Esophagus muscularis mucosa (tissue), 4 donors: Measurements from ENCODE around the gene LARGE1. TPM values are rescaled to one million over a fixed set of nuclear protein-coding genes. Genes with fewer than 3 reads are reported as not detected.

Experiments
- DNase-seq: peaks from one replicate; pipeline ENCODE4 v3.0.0-alpha.2; 2017; ENCODE audit errors: extremely low spot score
- H3K27ac ChIP-seq, 4 donors: fragments of 200-600 bp; sonication (generic); replicated peaks in 1 of 4; 1 replicate in 3 of 4; 2 replicates in 1 of 4; pipeline ENCODE4 v1.5.1; 2016 to 2019; ENCODE audit warnings: mild to moderate bottlenecking in 1 of 4
- H3K27me3 ChIP-seq, 4 donors: fragments of 200-600 bp; sonication (generic); one replicate each; pipeline versions ENCODE4 v1.5.1 to v1.6.0; 2016 to 2019
- H3K36me3 ChIP-seq, 4 donors: fragments of 200-600 bp; sonication (generic); one replicate each; pipeline ENCODE4 v1.5.1; 2016 to 2019
- H3K4me1 ChIP-seq, 4 donors: fragments of 200-600 bp; sonication (generic); one replicate each; pipeline ENCODE4 v1.5.1; 2016 to 2019
- H3K4me3 ChIP-seq, 4 donors: fragments of 200-600 bp; sonication (generic); 1 replicate in 2 of 4; 2 replicates in 2 of 4; pipeline ENCODE4 v1.5.1; 2016 to 2019; ENCODE audit warnings: mild to moderate bottlenecking in 4 of 4, moderate library complexity in 1 of 4
- H3K9me3 ChIP-seq, 4 donors: fragments of 200-600 bp; sonication (generic); 1 replicate in 3 of 4; 2 replicates in 1 of 4; pipeline ENCODE4 v1.5.1; 2016 to 2019
- CTCF ChIP-seq, 3 experiments: fragments of 200-600 bp in 2 of 3; fragments of 450-650 bp in 1 of 3; sonication (generic) in 2 of 3; IDR thresholded peaks; one replicate each; pipeline ENCODE4 v1.5.1; 2017 to 2019; ENCODE audit warnings: antibody characterized with exemption in 3 of 3, mild to moderate bottlenecking in 2 of 3, moderate library complexity in 1 of 3
- EP300 ChIP-seq: sonication (generic); formaldehyde crosslinking; IDR thresholded peaks from one replicate; pipeline ENCODE4 v1.6.1; 2017; ENCODE audit warnings: antibody characterized with exemption
- POLR2A ChIP-seq: fragments of 450-650 bp; IDR thresholded peaks from one replicate; pipeline ENCODE4 v1.6.1; 2017; ENCODE audit warnings: antibody characterized with exemption, moderate library complexity, mild to moderate bottlenecking, low read depth
- POLR2AphosphoS5 ChIP-seq, 2 donors: sonication (generic); formaldehyde crosslinking; IDR thresholded peaks; one replicate each; pipeline ENCODE4 v1.6.1; 2017; ENCODE audit warnings: antibody characterized with exemption in 2 of 2
- whole genome bisulfite sequencing: methylation state at CpG from one replicate; pipeline ENCODE4 v1.1.5; 2018; 5-methylcytosine and 5-hydroxymethylcytosine counted together
- intact Hi-C: fragments of 100-400 bp; cut with DNase I; formaldehyde crosslinking; loops from one replicate; pipeline ENCODE4 v1.15.1; 2023
- total RNA-seq, 4 donors: library from RNA; depleted of rRNA; stranded (reverse); fragments of >200 nt; gene quantifications; one replicate each; pipeline versions ENCODE4 v1.1.0 to v1.2.1, GENCODE V29; 2016

Gene LARGE1
- total RNA-seq, 4 donors from 2014 or later, result 29.9 to 48.4 (median 32.4) TPM

DNA sequence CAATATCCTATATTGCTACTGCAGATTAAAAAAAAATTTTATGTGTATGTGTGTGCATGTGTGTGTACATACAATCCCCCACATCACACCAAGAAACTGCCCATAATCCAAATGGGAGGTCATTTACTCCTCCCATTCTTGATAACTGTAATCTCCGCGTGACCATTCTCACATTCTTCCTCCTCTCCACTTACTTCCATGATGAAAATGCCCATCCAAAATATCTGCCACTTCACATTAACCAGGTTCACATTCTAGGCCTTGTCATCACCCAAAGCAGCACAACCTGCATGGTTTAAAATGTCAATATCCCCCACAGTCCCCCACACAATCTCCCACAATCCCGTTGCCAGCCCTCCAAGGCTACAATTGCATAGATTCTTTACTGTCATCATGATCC is 149.6 kb downstream of the LARGE1 start:
- H3K27me3 ChIP-seq, result no peaks in the 10 kb centered on the region
- H3K36me3 ChIP-seq, result no peaks in the 10 kb centered on the region
- H3K9me3 ChIP-seq, result no peaks in the 10 kb centered on the region
- DNase-seq, result no peak
- H3K27ac ChIP-seq, result no peak overlapping the region
- 95% methylated on average over 3 of the region's 3 CpGs for WGBS
- intact Hi-C loops, result no loop called here
- no peak for TF ChIP-seq POLR2A
- no peak for TF ChIP-seq POLR2AphosphoS5 (IDR thresholded peaks at IDR 0.05)
- TF ChIP-seq EP300, result no peak
- no peak for TF ChIP-seq CTCF (IDR thresholded peaks at IDR 0.05)
- H3K4me1 ChIP-seq, result no peaks in the 10 kb centered on the region
- H3K4me3 ChIP-seq, result no peak overlapping the region

- H3K27ac ChIP-seq, result no peak overlapping the region
- H3K4me3 ChIP-seq, result no peak overlapping the region
- no peaks in the 10 kb centered on the region for H3K27me3 ChIP-seq
- no peaks in the 10 kb centered on the region for H3K9me3 ChIP-seq
- intact Hi-C loops, result no loop called here
- no peak for TF ChIP-seq POLR2AphosphoS5 (IDR thresholded peaks at IDR 0.05)
- no peak for TF ChIP-seq CTCF (IDR thresholded peaks at IDR 0.05)
- no peak for TF ChIP-seq POLR2A
- no peak for TF ChIP-seq EP300
- WGBS, result 90% methylated on average over 7 of the region's 7 CpGs
- DNase-seq, result no peak
- H3K36me3 ChIP-seq, result no peaks in the 10 kb centered on the region
- no peaks in the 10 kb centered on the region for H3K4me1 ChIP-seq
These were observed 154.2 kb downstream of the LARGE1 start for GRCh38 chr22:33766091-33766490.

DNA sequence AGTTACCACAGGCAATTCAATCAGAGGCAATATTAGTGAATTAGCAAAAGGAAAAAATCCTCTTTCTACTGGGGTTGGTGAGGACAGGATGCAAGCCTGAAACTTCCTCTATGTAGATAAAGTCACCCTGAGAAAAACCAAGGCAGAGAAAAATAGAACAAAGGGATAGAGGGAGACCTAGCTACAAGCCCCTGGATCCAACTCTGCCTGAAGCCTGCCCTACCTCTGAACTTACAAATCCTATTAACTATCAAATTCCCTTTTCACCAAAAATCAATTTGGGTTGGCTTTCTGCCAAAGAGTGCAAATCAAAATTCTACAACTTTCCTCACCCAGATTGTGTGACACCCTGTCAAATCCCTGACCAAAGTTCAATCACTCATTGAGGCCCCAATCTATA is 161.3 kb downstream of the LARGE1 start:
- TF ChIP-seq CTCF (IDR thresholded peaks at IDR 0.05) (no peak), EP300 (no peak)
- intact Hi-C loops, result no loop called here

GRCh38 chr22:33757802-33758483 is 162.3 kb downstream of the LARGE1 start:
- no peak overlapping the region for H3K4me3 ChIP-seq
- no peaks in the 10 kb centered on the region for H3K9me3 ChIP-seq
- no peaks in the 10 kb centered on the region for H3K27me3 ChIP-seq
- peaks cover 5 to 10% (median 8%) of the 10 kb centered on the region in 4 donors for H3K4me1 ChIP-seq
- no peak overlapping the region for H3K27ac ChIP-seq
- 75% methylated on average over 9 of the region's 9 CpGs for WGBS
- peaks cover 0 to 12% (median 2%) of the 10 kb centered on the region in 4 donors for H3K36me3 ChIP-seq
- DNase-seq, result no peak
- intact Hi-C loops, result no loop called here
- no peak for TF ChIP-seq EP300
- TF ChIP-seq POLR2A, result no peak
- TF ChIP-seq CTCF (IDR thresholded peaks at IDR 0.05), result no peak
- no peak for TF ChIP-seq POLR2AphosphoS5 (IDR thresholded peaks at IDR 0.05)

More for the DNA sequence above, 161.3 kb downstream of the LARGE1 start:
- no peak overlapping the region for H3K4me3 ChIP-seq
- no peak overlapping the region for H3K27ac ChIP-seq
- no peak for DNase-seq
- H3K9me3 ChIP-seq, result no peaks in the 10 kb centered on the region
- H3K27me3 ChIP-seq, result no peaks in the 10 kb centered on the region
- peaks cover 0 to 12% (median 2%) of the 10 kb centered on the region in 4 donors for H3K36me3 ChIP-seq
- H3K4me1 ChIP-seq, result peaks cover 5 to 10% (median 8%) of the 10 kb centered on the region in 4 donors
